GM12801 (cell line): ENCODE measurements around the gene LCN10.

ENCODE experiments used
- CTCF ChIP-seq: IDR thresholded peaks from one replicate; pipeline ENCODE4 v1.5.1; 2011; ENCODE audit warnings: control low read depth; ENCODE audit not compliant: insufficient read length; ENCODE audit errors: extremely low read depth

LCN10 gene

GRCh38 chr9:136784997-136785361 is 42.2 kb upstream of the LCN10 start:
- no peak for TF ChIP-seq CTCF

- no peak for TF ChIP-seq CTCF
Measured at GRCh38 chr9:136784249-136784996, 41.7 kb upstream of the LCN10 start.

GRCh38 chr9:136782452-136782851 is 39.7 kb upstream of the LCN10 start:
- TF ChIP-seq CTCF, result no peak

- TF ChIP-seq CTCF, result no peak
Measured at GRCh38 chr9:136779808-136780207, 37.1 kb upstream of the LCN10 start.

- TF ChIP-seq CTCF, result no peak
Measured at GRCh38 chr9:136777359-136777758, 34.6 kb upstream of the LCN10 start.

- TF ChIP-seq CTCF, result no peak
Measured at GRCh38 chr9:136776947-136777346, 34.2 kb upstream of the LCN10 start.

- no peak for TF ChIP-seq CTCF
Measured at GRCh38 chr9:136775191-136775590, 32.5 kb upstream of the LCN10 start.
